H1 (cell line): ENCODE results near the gene DAPK2. TPM values are rescaled to one million over a fixed set of nuclear protein-coding genes. Genes with fewer than 3 reads are reported as not detected.

ENCODE experiments used
- CTCF ChIA-PET: fragments of 300-600 bp; sonication (Branson Sonifier 250); formaldehyde crosslinking; loops from one replicate; lab custom pipeline; 2021; ENCODE audit not compliant: partially characterized antibody; lab: Charles Lee
- POLR2A ChIA-PET: fragments of 300-600 bp; sonication (Branson Sonifier 250); formaldehyde crosslinking; loops from one replicate; lab custom pipeline; 2021; ENCODE audit warnings: inconsistent platforms; ENCODE audit not compliant: partially characterized antibody; lab: Charles Lee
- DNase-seq, 2 experiments: peaks; one replicate each; pipeline versions ENCODE4 v3.0.0 to v3.0.0-alpha.2; 2010 to 2022; ENCODE audit warnings: low spot score in 2 of 2, low read depth in 1 of 2, mixed read lengths in 1 of 2
- FAIRE-seq: peaks from 2 replicates; lab custom pipeline; 2011; peaks lifted over from hg19 to GRCh38; lab: Jason Lieb, UNC
- H2AFZ ChIP-seq: 2 replicates; pipeline ENCODE4 v1.8.1; 2012; ENCODE audit warnings: low read length, inconsistent platforms
- H2AK5ac ChIP-seq: 2 replicates; pipeline ENCODE4 v1.6.1; 2013; ENCODE audit warnings: low read depth, low read length
- H2BK120ac ChIP-seq: replicated peaks from 2 replicates; pipeline ENCODE3; 2013; ENCODE audit warnings: low read depth, low read length, inconsistent platforms
- H2BK12ac ChIP-seq: 2 replicates; pipeline ENCODE4 v1.6.1; 2013; ENCODE audit warnings: low read depth, low read length
- H2BK15ac ChIP-seq: 2 replicates; pipeline ENCODE4 v1.6.1; 2013; ENCODE audit warnings: low read length
- H2BK20ac ChIP-seq: 2 replicates; pipeline ENCODE4 v1.6.1; 2013; ENCODE audit warnings: low read length
- H2BK5ac ChIP-seq: 2 replicates; pipeline ENCODE4 v1.6.1; 2013; ENCODE audit warnings: low read depth, low read length
- H3K14ac ChIP-seq: 2 replicates; pipeline ENCODE4 v1.6.1; 2013; ENCODE audit warnings: inconsistent platforms; ENCODE audit not compliant: insufficient read length
- H3K18ac ChIP-seq: 2 replicates; pipeline ENCODE4 v1.6.1; 2013; ENCODE audit warnings: low read length; ENCODE audit errors: extremely low read depth
- H3K23ac ChIP-seq: 2 replicates; pipeline ENCODE4 v1.6.1; 2013; ENCODE audit warnings: inconsistent platforms; ENCODE audit not compliant: insufficient read length
- H3K23me2 ChIP-seq: 2 replicates; pipeline ENCODE4 v1.6.1; 2013; ENCODE audit warnings: low read depth, low read length
- H3K27ac ChIP-seq: 2 replicates; pipeline ENCODE4 v1.6.1; 2011; ENCODE audit warnings: low read depth, low read length, inconsistent platforms
- H3K27me3 ChIP-seq, 4 experiments: replicated peaks in 1 of 4; 1 replicate in 1 of 4; 2 replicates in 3 of 4; pipeline versions ENCODE4 v1.6.1 to v1.8.1; 2011 to 2013; ENCODE audit warnings: low read length in 3 of 4, mild to moderate bottlenecking in 3 of 4, inconsistent platforms in 2 of 4, mixed read lengths in 2 of 4, moderate library complexity in 1 of 4; ENCODE audit not compliant: control insufficient read depth in 3 of 4, insufficient read depth in 3 of 4; ENCODE audit errors: extremely low read depth in 1 of 4
- H3K36me3 ChIP-seq, 4 experiments: 2 replicates each; pipeline versions ENCODE4 v1.6.1 to v1.8.1; 2011 to 2013; ENCODE audit warnings: mild to moderate bottlenecking in 4 of 4, low read length in 3 of 4, moderate library complexity in 2 of 4, control low read depth in 1 of 4, inconsistent platforms in 1 of 4; ENCODE audit not compliant: insufficient read depth in 4 of 4, control insufficient read depth in 2 of 4
- H3K4ac ChIP-seq: replicated peaks from 2 replicates; pipeline ENCODE3; 2013; ENCODE audit warnings: low read length, low read depth, mixed read lengths, inconsistent platforms; ENCODE audit not compliant: insufficient read length
- H3K4me1 ChIP-seq, 4 experiments: replicated peaks in 1 of 4; 1 replicate in 1 of 4; 2 replicates in 3 of 4; pipeline versions ENCODE4 v1.6.1 to v1.8.1; 2011 to 2013; ENCODE audit warnings: low read length in 3 of 4, inconsistent platforms in 2 of 4, mixed read lengths in 1 of 4; ENCODE audit not compliant: insufficient read depth in 4 of 4, control insufficient read depth in 3 of 4
- H3K4me2 ChIP-seq, 2 experiments: 2 replicates each; pipeline versions ENCODE4 v1.6.1 to v1.8.1; 2011 to 2013; ENCODE audit warnings: low read depth in 2 of 2, low read length in 2 of 2, control low read depth in 1 of 2, inconsistent platforms in 1 of 2, mild to moderate bottlenecking in 1 of 2; ENCODE audit not compliant: insufficient read depth in 1 of 2
- H3K4me3 ChIP-seq, 4 experiments: fragments of 200-600, 300-600 bp in 1 of 4; sonication (generic), shearing (Covaris generic), sonication (Bioruptor Twin) in 1 of 4; 2 replicates each; pipeline versions ENCODE4 v1.5.1 to v1.8.1; 2011 to 2016; ENCODE audit warnings: low read length in 4 of 4, low read depth in 3 of 4, control low read depth in 2 of 4, inconsistent platforms in 2 of 4, mild to moderate bottlenecking in 2 of 4, mixed read lengths in 1 of 4, moderate library complexity in 1 of 4; ENCODE audit not compliant: insufficient read depth in 2 of 4; ENCODE audit errors: extremely low read depth in 1 of 4
- H3K56ac ChIP-seq: replicated peaks from 2 replicates; pipeline ENCODE3; 2013; ENCODE audit warnings: low read depth, mild to moderate bottlenecking, mixed read lengths, low read length, inconsistent platforms; ENCODE audit not compliant: insufficient read length
- H3K79me1 ChIP-seq: 2 replicates; pipeline ENCODE4 v1.6.1; 2013; ENCODE audit warnings: low read depth, low read length, control low read depth
- H3K79me2 ChIP-seq, 2 experiments: 2 replicates each; pipeline versions ENCODE4 v1.6.1 to v1.8.1; 2012 to 2013; ENCODE audit warnings: low read length in 2 of 2, mild to moderate bottlenecking in 2 of 2, inconsistent platforms in 1 of 2; ENCODE audit not compliant: insufficient read depth in 2 of 2, control insufficient read depth in 1 of 2
- H3K9ac ChIP-seq, 4 experiments: replicated peaks in 1 of 4; 1 replicate in 1 of 4; 2 replicates in 3 of 4; pipeline versions ENCODE4 v1.6.1 to v1.8.1; 2011 to 2013; ENCODE audit warnings: low read depth in 3 of 4, low read length in 3 of 4, control low read depth in 2 of 4, mild to moderate bottlenecking in 2 of 4, moderate library complexity in 2 of 4, inconsistent platforms in 1 of 4; ENCODE audit errors: extremely low read depth in 1 of 4
- H3K9me3 ChIP-seq, 2 experiments: 2 replicates each; pipeline versions ENCODE4 v1.6.1 to v1.8.1; 2012 to 2013; ENCODE audit warnings: mild to moderate bottlenecking in 2 of 2, moderate library complexity in 2 of 2, control low read depth in 1 of 2, inconsistent platforms in 1 of 2, low read depth in 1 of 2, low read length in 1 of 2, mixed read lengths in 1 of 2; ENCODE audit not compliant: insufficient read depth in 2 of 2
- H4K20me1 ChIP-seq, 2 experiments: replicated peaks in 1 of 2; 2 replicates each; pipeline versions ENCODE3 to v1.8.1; 2011 to 2013; ENCODE audit warnings: inconsistent platforms in 2 of 2, low read length in 2 of 2, mild to moderate bottlenecking in 1 of 2; ENCODE audit not compliant: insufficient read depth in 2 of 2, control insufficient read depth in 1 of 2
- H4K5ac ChIP-seq: 2 replicates; pipeline ENCODE4 v1.6.1; 2013; ENCODE audit warnings: low read length, low read depth, mixed read lengths, inconsistent platforms; ENCODE audit not compliant: insufficient read length
- H4K8ac ChIP-seq: 2 replicates; pipeline ENCODE4 v1.8.0; 2013; ENCODE audit warnings: mild to moderate bottlenecking, moderate library complexity, low read length, inconsistent platforms; ENCODE audit not compliant: insufficient read depth; ENCODE audit errors: extremely low read depth
- H4K91ac ChIP-seq: replicated peaks from 2 replicates; pipeline ENCODE3; 2013; ENCODE audit warnings: low read length, mixed read lengths, inconsistent platforms; ENCODE audit not compliant: insufficient read length
- ASH2L ChIP-seq: fragments of 200-600, 300-600 bp; sonication (generic); IDR thresholded peaks from one replicate; pipeline ENCODE4 v1.7.1; 2017; ENCODE audit warnings: low read length
- BCL11A ChIP-seq, 2 experiments: IDR thresholded peaks; one replicate each; pipeline ENCODE4 v1.6.1; 2011; ENCODE audit warnings: low read depth in 2 of 2, low read length in 2 of 2, mild to moderate bottlenecking in 2 of 2
- CBX5 ChIP-seq: fragments of 300-800, 300-1000 bp; sonication (generic); IDR thresholded peaks from 2 replicates; pipeline ENCODE4 v1.7.1; 2016; ENCODE audit warnings: antibody characterized with exemption, low read length, low read depth
- CEBPB ChIP-seq: IDR thresholded peaks from 2 replicates; pipeline ENCODE4 v1.6.1; 2012; ENCODE audit warnings: low read depth, low read length
- CHD1 ChIP-seq: IDR thresholded peaks from 2 replicates; pipeline ENCODE4 v1.6.1; 2012; ENCODE audit warnings: low read depth, low read length, improper control_type of control experiment
- CREB1 ChIP-seq: IDR thresholded peaks from 2 replicates; pipeline ENCODE4 v1.6.1; 2012; ENCODE audit warnings: inconsistent platforms
- EZH2 ChIP-seq: fragments of 200-600 bp; sonication (generic); IDR thresholded peaks from 2 replicates; pipeline ENCODE4 v1.7.1; 2012; ENCODE audit warnings: low read depth, mild to moderate bottlenecking, moderate library complexity, low read length, inconsistent platforms; ENCODE audit not compliant: severe bottlenecking
- KDM5A ChIP-seq: fragments of 200-600 bp; IDR thresholded peaks from 2 replicates; pipeline ENCODE4 v1.7.1; 2012; ENCODE audit warnings: mild to moderate bottlenecking, low read length, inconsistent platforms, mixed read lengths
- RNF2 ChIP-seq: fragments of 200-900, 300-1000 bp; sonication (generic); IDR thresholded peaks from 2 replicates; pipeline ENCODE4 v1.7.1; 2016; ENCODE audit warnings: borderline replicate concordance, low read depth, mild to moderate bottlenecking, antibody characterized with exemption, low read length; ENCODE audit not compliant: poor library complexity, severe bottlenecking; ENCODE audit errors: missing control alignments
- SIRT6 ChIP-seq: IDR thresholded peaks from one replicate; pipeline ENCODE4 v1.7.1; 2012; ENCODE audit warnings: low read length, inconsistent platforms
- TEAD4 ChIP-seq: IDR thresholded peaks from 2 replicates; pipeline ENCODE4 v1.6.1; 2012; ENCODE audit warnings: low read depth, low read length, inconsistent platforms, mixed read lengths
- USF2 ChIP-seq: IDR thresholded peaks from 2 replicates; pipeline ENCODE4 v1.6.1; 2011; ENCODE audit warnings: low read length, improper control_type of control experiment
- WGBS, 2 experiments: shearing (Covaris generic) in 1 of 2; methylation state at CpG; one replicate each; pipeline versions ENCODE4 v1.1.6 to v1.1.7; 2013 to 2015; ENCODE audit warnings: low lambda C conversion rate in 2 of 2, mixed read lengths in 2 of 2, inconsistent platforms in 1 of 2, low coverage in 1 of 2, missing lambda C conversion rate in 1 of 2; ENCODE audit not compliant: insufficient replicate concordance in 2 of 2, insufficient coverage in 1 of 2, insufficient read length in 1 of 2; ENCODE audit errors: extremely low coverage in 1 of 2, missing lambda C conversion rate in 1 of 2; 5-methylcytosine and 5-hydroxymethylcytosine counted together
- polyA plus RNA-seq, 7 experiments: library from polyadenylated mRNA; depleted of rRNA in 3 of 7; stranded (reverse) in 5 of 7; unstranded in 2 of 7; fragments of >200 nt in 5 of 7; fragments of 200-250 nt in 2 of 7; gene quantifications; 1 replicate in 5 of 7; 2 replicates in 1 of 7; 4 replicates in 1 of 7; pipeline versions ENCODE4 v1.2.1 to v1.2.3, GENCODE V29; 2011 to 2013; ENCODE audit warnings: missing spikeins in 2 of 7, mixed read lengths in 2 of 7
- total RNA-seq: library from RNA; stranded (reverse); fragmentation: NEBNext Ultra II Directional; extraction: Animal tissue kit (Norgen Biotek cat#: 25700); gene quantifications from 2 replicates; pipeline ENCODE4 v1.2.1, GENCODE V29; 2021
- TF ChIP-seq, protein P1 (sequence below): IDR thresholded peaks from 2 replicates; pipeline ENCODE4 v1.6.1; 2012; ENCODE audit warnings: inconsistent platforms

DAPK2 gene
- total and polyA plus RNA-seq, 2 of the 8 experiments (the other 6 are each of a cell fraction or from before 2014, with no cell fraction given): 1.8 to 2.9 TPM

DNA sequence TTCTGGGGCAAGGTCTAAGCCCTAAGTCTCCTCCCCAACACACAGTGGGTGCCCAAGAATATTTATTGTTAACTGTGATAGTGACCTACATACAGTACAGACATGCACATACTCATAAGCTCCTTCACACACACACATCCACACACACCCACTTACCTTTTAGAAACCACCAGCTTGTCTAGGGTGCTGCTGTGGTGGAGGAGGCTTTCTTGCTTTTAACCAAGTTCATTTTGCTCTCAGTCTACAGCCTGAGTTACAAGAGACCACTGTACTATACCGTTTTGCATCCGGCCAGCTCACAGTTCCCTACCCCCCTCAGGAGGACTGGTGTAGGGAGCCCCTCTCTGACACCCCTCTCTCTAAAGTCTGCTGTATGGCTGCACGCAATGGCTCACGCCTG is 16.7 kb downstream of the DAPK2 start:
- Histone ChIP-seq H3K23ac (no peak overlapping the region), H3K4me2 (no peak overlapping the region), H3K9ac (no peak overlapping the region), H3K27me3 (no peaks in the 10 kb centered on the region), H3K79me1 (no peaks in the 10 kb centered on the region; the same call in 1 of the 2 replicates), H2AFZ (no peak overlapping the region), H2AK5ac (no peak overlapping the region), H3K14ac (no peak overlapping the region), H2BK12ac (no peak overlapping the region), H4K5ac (no peak overlapping the region), H3K4me3 (no peak overlapping the region), H2BK20ac (no peak overlapping the region), H4K91ac (no peak overlapping the region), H3K36me3 (no peaks in the 10 kb centered on the region; a peak in 1 of 8 replicates), H3K23me2 (no peaks in the 10 kb centered on the region; the same call in 1 of the 2 replicates), H2BK15ac (no peak overlapping the region), H2BK5ac (no peak overlapping the region), H2BK120ac (no peak overlapping the region), H4K8ac (no peak overlapping the region), H3K4ac (no peak overlapping the region), H3K56ac (no peak overlapping the region), H3K27ac (no peak overlapping the region), H4K20me1 (no peaks in the 10 kb centered on the region), H3K18ac (no peak overlapping the region), H3K9me3 (no peaks in the 10 kb centered on the region), H3K79me2 (no peaks in the 10 kb centered on the region), H3K4me1 (peaks cover 0 to 3% (median under 1%) of the 10 kb centered on the region in 4 experiments; a peak in 3 of 7 replicates)
- WGBS, 2 experiments: 90% methylated on average over 4 of the region's 4 CpGs; no CpG with 5 or more reads in 1 of the 2 experiments
- POLR2A ChIA-PET: interaction anchor here (0.6 to 1.4 kb wide), 2 partner anchors 11 to 109 kb away, joined by 3 to 5 read pairs; no protein-coding TSS in a partner anchor
- DNase-seq (no peak), FAIRE-seq (no peak)
- CTCF ChIA-PET: interaction anchor here (0.6 to 3.9 kb wide), 6 partner anchors 10 to 203 kb away, joined by 3 to 24 read pairs (median 4); partner anchors contain the start of gene DAPK2
- TF ChIP-seq TEAD4 (no peak), EZH2 (no peak), BCL11A (IDR thresholded peaks at IDR 0.05; ENCODE audit: low read depth in 2 of 2, low read length in 2 of 2) (no peak), SIRT6 (no peak), CREB1 (no peak), CHD1 (no peak), CEBPB (no peak), USF2 (no peak), KDM5A (no peak), RNF2 (no peak), ASH2L (no peak), CBX5 (no peak)
- TF ChIP-seq, protein P1, sequence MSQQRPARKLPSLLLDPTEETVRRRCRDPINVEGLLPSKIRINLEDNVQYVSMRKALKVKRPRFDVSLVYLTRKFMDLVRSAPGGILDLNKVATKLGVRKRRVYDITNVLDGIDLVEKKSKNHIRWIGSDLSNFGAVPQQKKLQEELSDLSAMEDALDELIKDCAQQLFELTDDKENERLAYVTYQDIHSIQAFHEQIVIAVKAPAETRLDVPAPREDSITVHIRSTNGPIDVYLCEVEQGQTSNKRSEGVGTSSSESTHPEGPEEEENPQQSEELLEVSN: no peak
